HG02943 (cell line): ENCODE data around the gene ACOXL.
"Not testable (repeated sequence)": the region's sequence is repeated elsewhere in the genome, so short reads cannot be mapped to it uniquely, and the experiment has no call there.

Experiments used
- ATAC-seq: cut with Tn5 transposase; IDR thresholded peaks from one replicate; pipeline ENCODE4 v1.9.1; 2021; ENCODE audit warnings: mild to moderate bottlenecking, low read depth, moderate library complexity; ENCODE audit not compliant: unreplicated experiment

ACOXL gene

GRCh38 chr2:111082659-111083058 is 350.3 kb downstream of the ACOXL start:
- not testable (repeated sequence) for ATAC-seq

- ATAC-seq: no peak
Observed at GRCh38 chr2:111091811-111092211, 359.4 kb downstream of the ACOXL start.

GRCh38 chr2:111094691-111095090 is 362.3 kb downstream of the ACOXL start:
- ATAC-seq: no peak

- no peak for ATAC-seq
Observed at GRCh38 chr2:111095434-111095833, 363.1 kb downstream of the ACOXL start.

- no peak for ATAC-seq
Observed at GRCh38 chr2:111099402-111099801, 367.0 kb downstream of the ACOXL start.

GRCh38 chr2:111100087-111100764 is 367.9 kb downstream of the ACOXL start:
- no peak for ATAC-seq

GRCh38 chr2:111100765-111101162 is 368.4 kb downstream of the ACOXL start:
- no peak for ATAC-seq

GRCh38 chr2:111101592-111101991 is 369.2 kb downstream of the ACOXL start:
- no peak for ATAC-seq

GRCh38 chr2:111102216-111102615 is 369.8 kb downstream of the ACOXL start:
- ATAC-seq: no peak

- no peak for ATAC-seq
Observed at GRCh38 chr2:111105926-111106325, 373.6 kb downstream of the ACOXL start.

- no peak for ATAC-seq
Observed at GRCh38 chr2:111106706-111107105, 374.3 kb downstream of the ACOXL start.

- no peak for ATAC-seq
Observed at GRCh38 chr2:111108745-111109271, 376.4 kb downstream of the ACOXL start.

GRCh38 chr2:111111101-111111755 is 378.9 kb downstream of the ACOXL start:
- no peak for ATAC-seq

- ATAC-seq: no peak
Observed at GRCh38 chr2:111113838-111114237, 381.5 kb downstream of the ACOXL start.

- no peak for ATAC-seq
Observed at GRCh38 chr2:111116011-111116746, 383.8 kb downstream of the ACOXL start.

- no peak for ATAC-seq
Observed at GRCh38 chr2:111116843-111117597, 384.6 kb downstream of the ACOXL start.

GRCh38 chr2:111117598-111118480 is 385.5 kb downstream of the ACOXL start:
- ATAC-seq: no peak

GRCh38 chr2:111118481-111118980 is 386.2 kb downstream of the ACOXL start:
- ATAC-seq: no peak
